ENCODE measurements around the gene HNRNPAB.
A peak's percentile ranks its signal among the peaks of the same experiment; 100 is the strongest.
"Not testable (repeated sequence)": the region's sequence is repeated elsewhere in the genome, so short reads cannot be mapped to it uniquely, and the experiment has no call there.

HNRNPAB gene

DNA sequence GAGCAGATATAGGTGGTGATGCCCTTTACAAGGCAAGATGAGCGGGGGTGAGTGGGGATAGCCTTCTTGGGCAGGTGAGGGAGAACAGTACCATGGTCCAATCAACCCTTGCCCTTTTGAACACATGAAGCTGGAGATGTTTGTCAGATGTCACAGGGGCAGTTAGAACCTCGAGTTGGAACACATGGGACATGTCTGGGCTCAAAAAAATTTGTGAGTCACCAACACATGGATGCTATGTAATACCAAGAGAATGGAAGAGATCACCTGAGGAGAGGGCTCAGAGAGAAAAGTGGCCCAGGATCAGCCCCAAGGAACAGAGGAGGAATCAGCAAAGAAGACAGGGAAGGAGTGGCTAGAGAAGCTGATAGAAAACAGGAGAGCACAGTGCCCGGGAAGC lies 23.6 kb downstream of the HNRNPAB start:
- H3K14ac ChIP-seq (ENCODE audit: low read length) = no peak overlapping the region
- no CpG with 5 or more reads among the region's 3 CpGs for WGBS (ENCODE audit: extremely low coverage, insufficient coverage, insufficient read length)
- no peak overlapping the region for H3K23ac ChIP-seq (ENCODE audit: low read length)
- no peak overlapping the region for H3K18ac ChIP-seq (ENCODE audit: low read length)
- H4K8ac ChIP-seq (ENCODE audit: low read depth, low read length) = no peak overlapping the region
- H3K79me2 ChIP-seq (ENCODE audit: control insufficient read depth, insufficient read depth, low read length, poor library complexity) = peaks cover 9% of the 10 kb centered on the region
- H3K4me3 ChIP-seq (ENCODE audit: low read depth, low read length) = no peak overlapping the region
- no peak overlapping the region for H3K4me2 ChIP-seq (ENCODE audit: low read length)
- H3K9ac ChIP-seq (ENCODE audit: low read length) = no peak overlapping the region
- H3K36me3 ChIP-seq (ENCODE audit: control insufficient read depth in 1 of 2, insufficient read depth in 2 of 2, low read length in 2 of 2) = peaks cover 26 to 48% of the 10 kb centered on the region in 2 experiments
- no peak overlapping the region for H2AFZ ChIP-seq (ENCODE audit: insufficient read depth, low read length, poor library complexity)
- no peak overlapping the region for H2BK5ac ChIP-seq (ENCODE audit: low read depth, low read length, poor library complexity)
- no peak overlapping the region for H3K27ac ChIP-seq (ENCODE audit: low read depth, low read length)
- H2BK12ac ChIP-seq (ENCODE audit: low read length) = no peak overlapping the region
- no peak overlapping the region for H3K4ac ChIP-seq (ENCODE audit: low read depth, low read length)
- H2AK5ac ChIP-seq (ENCODE audit: low read length) = no peak overlapping the region
- H3K79me1 ChIP-seq (ENCODE audit: low read length) = peaks cover 9% of the 10 kb centered on the region
- H3K4me1 ChIP-seq (ENCODE audit: control insufficient read depth in 1 of 2, insufficient read depth in 2 of 2, low read length in 2 of 2) = peaks cover 17 to 20% of the 10 kb centered on the region in 2 experiments
- H3K27me3 ChIP-seq (ENCODE audit: insufficient read depth, low read length) = no peaks in the 10 kb centered on the region
- H2BK120ac ChIP-seq (ENCODE audit: insufficient read depth, low read length, poor library complexity) = no peak overlapping the region
- H3K9me3 ChIP-seq (ENCODE audit: insufficient read depth, low read depth, low read length) = peaks cover 5% of the 10 kb centered on the region
- no peak overlapping the region for H4K91ac ChIP-seq (ENCODE audit: low read depth, low read length)
- no peak for DNase-seq
- no peak overlapping the region for H4K12ac ChIP-seq (ENCODE audit: low read depth, low read length)

DNA sequence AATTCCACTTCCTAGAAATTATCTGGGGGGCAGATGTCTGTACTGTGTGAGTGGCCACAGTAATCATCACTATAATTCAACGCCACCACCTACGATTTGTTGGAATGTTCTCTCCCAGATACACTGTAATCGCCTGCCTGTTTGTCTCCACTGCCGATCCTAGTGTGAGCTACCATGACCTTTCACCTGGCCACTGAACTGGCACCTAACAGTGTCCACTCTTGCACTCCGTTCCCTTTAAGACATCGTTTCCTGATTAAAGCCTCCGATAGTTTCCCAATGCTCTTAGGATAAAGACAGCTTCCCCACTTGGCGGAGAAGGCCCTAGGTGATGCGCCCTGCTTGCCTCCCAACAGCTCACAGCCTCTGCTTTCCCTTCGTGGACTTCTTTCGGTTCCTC lies 24.3 kb downstream of the HNRNPAB start:
- Histone ChIP-seq H3K36me3 (ENCODE audit: control insufficient read depth in 1 of 2, insufficient read depth in 2 of 2, low read length in 2 of 2) (peaks cover 26 to 48% of the 10 kb centered on the region in 2 experiments), H4K8ac (ENCODE audit: low read depth, low read length) (no peak overlapping the region), H3K79me1 (ENCODE audit: low read length) (peaks cover 9% of the 10 kb centered on the region), H4K91ac (ENCODE audit: low read depth, low read length) (no peak overlapping the region), H3K79me2 (ENCODE audit: control insufficient read depth, insufficient read depth, low read length, poor library complexity) (peaks cover 9% of the 10 kb centered on the region), H3K4me3 (ENCODE audit: low read depth, low read length) (no peak overlapping the region), H3K23ac (ENCODE audit: low read length) (no peak overlapping the region), H3K9me3 (ENCODE audit: insufficient read depth, low read depth, low read length) (peaks cover 5% of the 10 kb centered on the region), H3K27me3 (ENCODE audit: insufficient read depth, low read length) (no peaks in the 10 kb centered on the region), H3K4ac (ENCODE audit: low read depth, low read length) (no peak overlapping the region), H2AK5ac (ENCODE audit: low read length) (no peak overlapping the region), H3K27ac (ENCODE audit: low read depth, low read length) (no peak overlapping the region), H4K12ac (ENCODE audit: low read depth, low read length) (no peak overlapping the region), H3K4me1 (ENCODE audit: control insufficient read depth in 1 of 2, insufficient read depth in 2 of 2, low read length in 2 of 2) (peaks cover 17 to 20% of the 10 kb centered on the region in 2 experiments), H2BK12ac (ENCODE audit: low read length) (no peak overlapping the region), H2BK120ac (ENCODE audit: insufficient read depth, low read length, poor library complexity) (no peak overlapping the region), H2AFZ (ENCODE audit: insufficient read depth, low read length, poor library complexity) (no peak overlapping the region), H3K4me2 (ENCODE audit: low read length) (no peak overlapping the region), H2BK5ac (ENCODE audit: low read depth, low read length, poor library complexity) (no peak overlapping the region), H3K14ac (ENCODE audit: low read length) (no peak overlapping the region), H3K9ac (ENCODE audit: low read length) (no peak overlapping the region), H3K18ac (ENCODE audit: low read length) (no peak overlapping the region)
- DNase-seq = no peak
- no CpG with 5 or more reads among the region's 11 CpGs for WGBS (ENCODE audit: extremely low coverage, insufficient coverage, insufficient read length)

DNA sequence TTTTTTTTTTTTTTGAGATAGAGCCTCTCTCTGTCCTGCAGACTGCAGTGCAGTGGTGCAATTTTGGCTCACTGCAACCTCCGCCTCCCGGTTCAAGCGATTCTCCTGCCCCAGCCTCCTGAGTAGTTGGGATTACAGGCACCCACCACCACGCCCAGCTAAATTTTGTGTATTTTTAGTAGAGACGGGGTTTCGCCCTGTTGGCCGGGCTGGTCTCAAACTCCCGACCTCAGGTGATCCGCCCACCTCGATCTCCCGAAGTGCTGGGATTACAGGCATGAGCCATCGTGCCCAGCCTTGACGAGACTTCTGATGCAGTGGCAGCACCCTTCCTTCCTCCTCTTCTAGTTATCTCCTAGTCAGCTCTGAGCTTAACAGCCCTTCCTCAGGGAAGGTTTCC lies 24.8 kb downstream of the HNRNPAB start:
- not testable (repeated sequence) for H2BK5ac ChIP-seq (ENCODE audit: low read depth, low read length, poor library complexity); H3K27ac ChIP-seq (ENCODE audit: low read depth, low read length); H4K91ac ChIP-seq (ENCODE audit: low read depth, low read length); H3K9ac ChIP-seq (ENCODE audit: low read length); H3K4me3 ChIP-seq (ENCODE audit: low read depth, low read length); H3K79me1 ChIP-seq (ENCODE audit: low read length); H2BK12ac ChIP-seq (ENCODE audit: low read length); H3K79me2 ChIP-seq (ENCODE audit: control insufficient read depth, insufficient read depth, low read length, poor library complexity); H4K12ac ChIP-seq (ENCODE audit: low read depth, low read length); H3K27me3 ChIP-seq (ENCODE audit: insufficient read depth, low read length); DNase-seq; H3K4me2 ChIP-seq (ENCODE audit: low read length); H2BK120ac ChIP-seq (ENCODE audit: insufficient read depth, low read length, poor library complexity); H3K14ac ChIP-seq (ENCODE audit: low read length); H3K4ac ChIP-seq (ENCODE audit: low read depth, low read length); H3K9me3 ChIP-seq (ENCODE audit: insufficient read depth, low read depth, low read length); H4K8ac ChIP-seq (ENCODE audit: low read depth, low read length); H3K18ac ChIP-seq (ENCODE audit: low read length); H3K23ac ChIP-seq (ENCODE audit: low read length); H2AFZ ChIP-seq (ENCODE audit: insufficient read depth, low read length, poor library complexity); H2AK5ac ChIP-seq (ENCODE audit: low read length)
- peaks cover 26 to 45% of the 10 kb centered on the region in 2 experiments for H3K36me3 ChIP-seq (ENCODE audit: control insufficient read depth in 1 of 2, insufficient read depth in 2 of 2, low read length in 2 of 2)
- no CpG with 5 or more reads among the region's 13 CpGs for WGBS (ENCODE audit: extremely low coverage, insufficient coverage, insufficient read length)
- H3K4me1 ChIP-seq (ENCODE audit: control insufficient read depth in 1 of 2, insufficient read depth in 2 of 2, low read length in 2 of 2) = peaks cover 15 to 16% of the 10 kb centered on the region in 2 experiments

DNA sequence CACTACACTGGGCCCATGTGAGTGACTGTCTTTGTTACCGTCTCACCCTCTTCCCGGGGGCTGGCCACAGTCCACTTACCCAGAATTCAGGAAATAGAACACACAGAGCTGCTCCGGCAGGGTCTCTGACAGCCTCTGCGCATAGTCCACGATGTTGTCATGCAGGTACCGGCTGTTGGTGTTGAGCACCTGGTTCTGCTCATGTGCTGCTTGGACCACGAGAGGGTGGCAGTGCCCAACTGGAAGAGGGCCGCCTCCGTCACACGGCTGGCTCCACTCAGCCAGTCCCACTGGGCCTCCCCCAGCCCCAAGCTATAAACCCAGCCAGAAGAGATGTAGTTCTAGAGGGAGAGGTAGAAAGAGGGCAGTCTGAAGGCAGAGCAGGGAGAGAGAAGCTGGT lies 25.5 kb downstream of the HNRNPAB start:
- Histone ChIP-seq H3K18ac (ENCODE audit: low read length) (peak overlapping the region; percentile 11), H4K12ac (ENCODE audit: low read depth, low read length) (no peak overlapping the region), H3K79me2 (ENCODE audit: control insufficient read depth, insufficient read depth, low read length, poor library complexity) (peaks cover 9% of the 10 kb centered on the region), H3K4me1 (ENCODE audit: control insufficient read depth in 1 of 2, insufficient read depth in 2 of 2, low read length in 2 of 2) (peaks cover 11 to 13% of the 10 kb centered on the region in 2 experiments), H3K14ac (ENCODE audit: low read length) (no peak overlapping the region), H3K4ac (ENCODE audit: low read depth, low read length) (no peak overlapping the region), H4K8ac (ENCODE audit: low read depth, low read length) (no peak overlapping the region), H3K9ac (ENCODE audit: low read length) (no peak overlapping the region), H2BK120ac (ENCODE audit: insufficient read depth, low read length, poor library complexity) (no peak overlapping the region), H3K27ac (ENCODE audit: low read depth, low read length) (no peak overlapping the region), H2AK5ac (ENCODE audit: low read length) (no peak overlapping the region), H3K23ac (ENCODE audit: low read length) (no peak overlapping the region), H2BK12ac (ENCODE audit: low read length) (no peak overlapping the region), H3K4me2 (ENCODE audit: low read length) (no peak overlapping the region), H3K4me3 (ENCODE audit: low read depth, low read length) (no peak overlapping the region), H2BK5ac (ENCODE audit: low read depth, low read length, poor library complexity) (no peak overlapping the region), H3K9me3 (ENCODE audit: insufficient read depth, low read depth, low read length) (peaks cover 2% of the 10 kb centered on the region), H3K79me1 (ENCODE audit: low read length) (peaks cover 9% of the 10 kb centered on the region), H2AFZ (ENCODE audit: insufficient read depth, low read length, poor library complexity) (no peak overlapping the region), H3K36me3 (ENCODE audit: control insufficient read depth in 1 of 2, insufficient read depth in 2 of 2, low read length in 2 of 2) (peaks cover 26 to 40% of the 10 kb centered on the region in 2 experiments), H3K27me3 (ENCODE audit: insufficient read depth, low read length) (no peaks in the 10 kb centered on the region), H4K91ac (ENCODE audit: low read depth, low read length) (no peak overlapping the region)
- WGBS (ENCODE audit: extremely low coverage, insufficient coverage, insufficient read length) = no CpG with 5 or more reads among the region's 10 CpGs
- DNase-seq = no peak
